Measurements from ENCODE around the gene STON2.
A peak's percentile ranks its signal among the peaks of the same experiment; 100 is the strongest.

The STON2 gene

GRCh38 chr14:81401420-81402122, 1.4 kb upstream of the STON2 start:
- H3K9me3 Mint-ChIP-seq, result no peaks in the 10 kb centered on the region
- no peaks in the 10 kb centered on the region for H3K36me3 Mint-ChIP-seq (ENCODE audit: low read depth)
- H3K27me3 Mint-ChIP-seq (ENCODE audit: low read depth), result peaks cover 12% of the 10 kb centered on the region
- peak overlapping the region; percentile 4 for H3K27ac Mint-ChIP-seq
- peak overlapping the region; percentile 3 for H3K4me3 Mint-ChIP-seq
- H3K4me1 Mint-ChIP-seq (ENCODE audit: low read depth), result peaks cover 11% of the 10 kb centered on the region

DNA sequence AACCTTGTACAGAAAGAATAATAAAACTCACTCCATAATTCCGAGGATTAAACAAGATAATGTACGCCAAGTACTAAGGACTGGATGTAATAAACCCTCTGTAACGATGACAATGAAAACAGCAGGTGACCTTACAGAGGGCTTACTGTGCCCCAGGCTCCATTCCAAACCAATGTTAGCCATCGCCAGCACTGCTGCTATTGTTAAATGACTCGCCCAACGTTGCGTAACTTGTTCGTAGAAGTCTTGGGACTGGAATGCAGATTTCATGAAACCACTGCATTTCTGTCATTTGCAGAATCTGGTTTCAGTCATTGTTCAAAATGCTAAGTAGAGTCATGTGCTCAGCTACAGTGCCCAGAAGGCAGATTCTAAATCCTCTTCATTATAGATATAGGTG, 728 bp upstream of the STON2 start:
- Mint-ChIP-seq H3K4me3 (no peak overlapping the region), H3K27ac (no peak overlapping the region)

DNA sequence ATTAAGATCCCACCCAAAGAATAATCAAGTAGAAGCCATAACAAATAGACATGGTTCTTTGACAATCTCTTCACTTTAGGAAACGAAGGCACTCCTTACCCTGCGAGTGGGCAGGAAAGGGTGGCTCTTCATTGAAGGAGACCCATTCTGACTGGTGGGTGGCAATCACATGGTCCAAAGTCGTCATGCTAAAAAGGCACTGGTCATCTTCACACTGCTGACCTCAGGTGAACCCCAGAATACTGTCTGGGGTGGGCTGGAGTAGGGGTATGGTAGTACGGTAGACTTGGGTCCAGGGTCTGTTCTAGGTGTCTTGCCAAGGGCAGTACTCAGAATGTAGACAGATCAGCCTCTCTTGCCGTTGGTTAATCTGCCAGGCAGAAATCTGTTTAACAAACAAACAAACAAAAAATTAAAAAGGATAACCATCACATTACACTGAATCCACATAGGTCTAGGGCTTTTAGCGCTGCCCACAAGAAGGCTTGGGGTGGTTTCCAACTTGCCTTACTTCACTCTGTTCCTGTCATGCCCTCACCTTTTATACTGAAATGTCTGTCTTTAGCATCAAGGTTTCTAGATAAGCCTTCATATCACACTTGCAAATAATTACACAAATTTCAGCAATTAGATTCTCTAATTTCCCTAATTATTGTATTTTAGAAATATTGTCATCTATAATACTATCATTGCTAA, 1.8 kb downstream of the STON2 start:
- H3K9me3 Mint-ChIP-seq, result no peaks in the 10 kb centered on the region

More for the DNA sequence above, 728 bp upstream of the STON2 start:
- Mint-ChIP-seq H3K27me3 (ENCODE audit: low read depth) (peaks cover 12% of the 10 kb centered on the region), H3K4me1 (ENCODE audit: low read depth) (peaks cover 11% of the 10 kb centered on the region), H3K36me3 (ENCODE audit: low read depth) (no peaks in the 10 kb centered on the region), H3K9me3 (no peaks in the 10 kb centered on the region)

DNA sequence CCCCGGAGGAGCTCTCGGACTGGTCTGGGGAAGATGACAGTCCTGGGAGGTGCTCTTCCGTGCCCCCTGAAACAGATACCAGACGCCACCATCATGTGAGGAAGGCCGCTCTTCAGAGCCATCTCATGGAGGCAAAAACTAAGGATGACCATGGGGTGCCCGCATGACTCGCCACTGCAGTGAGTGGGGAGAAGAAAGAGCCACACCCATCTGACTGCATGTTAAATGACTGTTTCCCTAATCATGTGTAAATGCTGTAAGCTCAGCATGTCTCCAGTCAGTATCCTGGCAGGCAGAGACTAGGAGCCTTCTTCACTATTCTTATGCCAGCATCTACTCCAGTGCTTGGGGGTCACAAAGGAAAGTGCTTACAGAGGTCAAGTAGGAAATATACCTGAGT, 4.0 kb downstream of the STON2 start:
- no peak overlapping the region for H3K4me3 Mint-ChIP-seq
- no peaks in the 10 kb centered on the region for H3K36me3 Mint-ChIP-seq (ENCODE audit: low read depth)
- no peaks in the 10 kb centered on the region for H3K9me3 Mint-ChIP-seq

More for the DNA sequence above, 1.8 kb downstream of the STON2 start:
- no peaks in the 10 kb centered on the region for H3K27me3 Mint-ChIP-seq (ENCODE audit: low read depth)
- no peaks in the 10 kb centered on the region for H3K36me3 Mint-ChIP-seq (ENCODE audit: low read depth)
- no peak overlapping the region for H3K27ac Mint-ChIP-seq
- no peak overlapping the region for H3K4me3 Mint-ChIP-seq
- peaks cover 11% of the 10 kb centered on the region for H3K4me1 Mint-ChIP-seq (ENCODE audit: low read depth)

GRCh38 chr14:81394739-81395138, 5.4 kb downstream of the STON2 start:
- Mint-ChIP-seq H3K4me1 (ENCODE audit: low read depth) (peaks cover under 1% of the 10 kb centered on the region), H3K27ac (no peak overlapping the region), H3K36me3 (ENCODE audit: low read depth) (no peaks in the 10 kb centered on the region), H3K9me3 (no peaks in the 10 kb centered on the region), H3K27me3 (ENCODE audit: low read depth) (no peaks in the 10 kb centered on the region), H3K4me3 (no peak overlapping the region)

More for the DNA sequence above, 4.0 kb downstream of the STON2 start:
- Mint-ChIP-seq H3K27me3 (ENCODE audit: low read depth) (no peaks in the 10 kb centered on the region), H3K4me1 (ENCODE audit: low read depth) (peaks cover 4% of the 10 kb centered on the region), H3K27ac (no peak overlapping the region)

DNA sequence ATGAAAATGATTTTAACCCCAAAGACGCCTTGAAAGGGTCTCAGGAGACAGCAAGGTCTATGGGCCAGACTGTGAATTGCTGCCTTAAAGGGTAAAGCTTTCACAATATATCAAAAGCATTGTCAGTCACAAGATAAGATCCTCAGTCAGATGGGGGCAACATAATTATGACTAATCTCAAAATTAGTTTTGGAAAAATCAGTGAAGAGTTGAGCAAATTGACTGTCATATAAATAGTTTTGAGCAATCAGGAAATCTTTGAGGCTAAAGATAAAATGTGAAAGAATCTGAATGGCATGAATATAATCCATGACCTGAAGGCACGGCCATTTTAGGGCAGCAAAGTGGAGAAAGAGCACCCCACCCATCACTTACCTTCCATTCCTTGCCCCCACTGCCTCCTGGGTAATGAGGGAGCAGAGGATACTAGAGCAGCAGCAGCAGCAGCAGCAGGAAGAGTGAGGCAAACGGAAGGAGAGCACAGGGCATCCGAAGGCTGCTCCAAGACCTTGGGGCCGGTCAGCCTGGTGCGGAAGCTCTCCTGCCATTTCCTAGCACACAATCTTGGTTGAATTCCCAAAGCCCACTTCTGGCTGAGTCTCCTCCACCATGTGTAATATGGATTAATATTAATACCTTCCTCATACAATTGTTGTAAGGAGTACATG, 7.0 kb downstream of the STON2 start:
- H3K9me3 Mint-ChIP-seq, result no peaks in the 10 kb centered on the region
- no peaks in the 10 kb centered on the region for H3K27me3 Mint-ChIP-seq (ENCODE audit: low read depth)
- no peak overlapping the region for H3K27ac Mint-ChIP-seq
- H3K4me3 Mint-ChIP-seq, result no peak overlapping the region
- H3K4me1 Mint-ChIP-seq (ENCODE audit: low read depth), result no peaks in the 10 kb centered on the region
- no peaks in the 10 kb centered on the region for H3K36me3 Mint-ChIP-seq (ENCODE audit: low read depth)

DNA sequence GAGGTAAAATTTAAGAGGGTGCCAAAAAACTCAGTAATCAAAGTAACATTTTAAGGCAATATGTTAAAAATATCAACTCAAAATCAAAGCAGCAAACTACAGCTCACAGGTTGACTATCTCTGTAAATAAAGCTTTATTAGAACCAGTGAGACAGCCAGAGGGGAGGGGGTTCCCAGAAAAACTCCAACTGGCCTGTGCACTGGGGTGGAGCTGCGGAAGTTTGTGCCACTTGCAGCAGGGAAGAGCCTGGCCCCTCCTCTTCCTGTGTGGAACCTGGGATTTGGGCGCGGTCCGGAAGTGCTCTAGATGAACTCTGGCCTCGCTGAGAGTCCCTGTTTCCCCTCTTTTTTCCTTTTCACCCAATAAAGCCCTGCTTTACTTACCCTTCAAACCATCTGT, 8.1 kb downstream of the STON2 start:
- H3K27ac Mint-ChIP-seq, result no peak overlapping the region
- H3K27me3 Mint-ChIP-seq (ENCODE audit: low read depth), result no peaks in the 10 kb centered on the region
- no peak overlapping the region for H3K4me3 Mint-ChIP-seq
- H3K9me3 Mint-ChIP-seq, result no peaks in the 10 kb centered on the region
- no peaks in the 10 kb centered on the region for H3K36me3 Mint-ChIP-seq (ENCODE audit: low read depth)
- H3K4me1 Mint-ChIP-seq (ENCODE audit: low read depth), result no peaks in the 10 kb centered on the region

- Mint-ChIP-seq H3K27ac (no peak overlapping the region), H3K4me1 (ENCODE audit: low read depth) (no peaks in the 10 kb centered on the region), H3K27me3 (ENCODE audit: low read depth) (no peaks in the 10 kb centered on the region), H3K36me3 (ENCODE audit: low read depth) (no peaks in the 10 kb centered on the region), H3K4me3 (no peak overlapping the region), H3K9me3 (no peaks in the 10 kb centered on the region)
These were observed 9.4 kb downstream of the STON2 start for GRCh38 chr14:81390696-81391095.

- H3K4me3 Mint-ChIP-seq, result no peak overlapping the region
- no peaks in the 10 kb centered on the region for H3K36me3 Mint-ChIP-seq (ENCODE audit: low read depth)
- no peaks in the 10 kb centered on the region for H3K9me3 Mint-ChIP-seq
- H3K4me1 Mint-ChIP-seq (ENCODE audit: low read depth), result no peaks in the 10 kb centered on the region
- H3K27ac Mint-ChIP-seq, result no peak overlapping the region
- H3K27me3 Mint-ChIP-seq (ENCODE audit: low read depth), result no peaks in the 10 kb centered on the region
These were observed 11.8 kb downstream of the STON2 start for GRCh38 chr14:81388336-81388735.

DNA sequence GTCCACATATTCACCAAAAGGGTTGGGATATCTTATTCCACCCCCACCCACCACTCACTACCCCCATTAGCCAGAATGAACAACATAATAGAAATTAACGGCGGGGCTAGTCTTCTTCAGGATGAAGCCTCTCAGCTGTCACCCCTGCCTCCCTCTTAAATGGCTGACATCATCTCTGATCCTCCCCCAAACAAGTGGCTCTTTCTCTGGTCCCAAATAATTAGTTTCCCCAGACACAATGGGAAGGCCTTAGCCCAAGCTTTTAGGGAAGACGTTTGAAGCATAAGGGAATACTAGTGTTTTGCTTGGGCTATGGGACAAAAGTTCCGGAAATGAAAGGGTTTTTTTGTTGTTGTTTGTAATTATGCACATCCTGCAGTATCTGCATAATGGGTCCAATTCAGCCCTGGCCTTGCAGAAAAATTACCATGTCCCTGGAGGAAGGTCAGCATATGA, 13.8 kb downstream of the STON2 start:
- Mint-ChIP-seq H3K36me3 (ENCODE audit: low read depth) (no peaks in the 10 kb centered on the region), H3K4me1 (ENCODE audit: low read depth) (no peaks in the 10 kb centered on the region), H3K27me3 (ENCODE audit: low read depth) (no peaks in the 10 kb centered on the region), H3K27ac (no peak overlapping the region), H3K9me3 (no peaks in the 10 kb centered on the region), H3K4me3 (no peak overlapping the region)

DNA sequence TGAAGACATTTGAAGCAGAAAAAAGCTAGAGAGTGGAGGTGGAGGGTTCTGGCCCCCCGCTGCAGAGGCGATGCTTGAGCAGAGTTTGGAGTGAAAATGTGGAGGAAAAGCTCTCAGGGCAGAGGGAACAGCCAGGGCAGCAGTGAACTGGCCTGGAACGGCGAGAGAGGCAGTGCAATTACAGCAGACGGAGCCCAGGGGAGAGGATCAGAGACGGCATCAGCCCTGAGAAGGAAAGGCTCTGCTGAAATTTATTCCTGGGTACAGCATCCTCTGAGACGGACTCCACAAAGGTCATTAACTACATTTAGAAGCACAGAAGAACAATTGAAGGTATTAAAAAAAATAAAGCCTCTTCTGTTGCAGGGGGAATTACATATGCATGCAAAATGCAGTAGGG, 14.2 kb downstream of the STON2 start:
- Mint-ChIP-seq H3K27me3 (ENCODE audit: low read depth) (no peaks in the 10 kb centered on the region), H3K4me3 (no peak overlapping the region), H3K9me3 (no peaks in the 10 kb centered on the region), H3K36me3 (ENCODE audit: low read depth) (no peaks in the 10 kb centered on the region), H3K27ac (no peak overlapping the region), H3K4me1 (ENCODE audit: low read depth) (no peaks in the 10 kb centered on the region)

GRCh38 chr14:81385419-81385818, 14.7 kb downstream of the STON2 start:
- Mint-ChIP-seq H3K36me3 (ENCODE audit: low read depth) (no peaks in the 10 kb centered on the region), H3K9me3 (no peaks in the 10 kb centered on the region), H3K4me1 (ENCODE audit: low read depth) (no peaks in the 10 kb centered on the region), H3K27me3 (ENCODE audit: low read depth) (no peaks in the 10 kb centered on the region), H3K27ac (no peak overlapping the region), H3K4me3 (no peak overlapping the region)

GRCh38 chr14:81384900-81385299, 15.2 kb downstream of the STON2 start:
- Mint-ChIP-seq H3K4me1 (ENCODE audit: low read depth) (no peaks in the 10 kb centered on the region), H3K9me3 (no peaks in the 10 kb centered on the region), H3K27me3 (ENCODE audit: low read depth) (no peaks in the 10 kb centered on the region), H3K27ac (no peak overlapping the region), H3K4me3 (no peak overlapping the region), H3K36me3 (ENCODE audit: low read depth) (no peaks in the 10 kb centered on the region)

DNA sequence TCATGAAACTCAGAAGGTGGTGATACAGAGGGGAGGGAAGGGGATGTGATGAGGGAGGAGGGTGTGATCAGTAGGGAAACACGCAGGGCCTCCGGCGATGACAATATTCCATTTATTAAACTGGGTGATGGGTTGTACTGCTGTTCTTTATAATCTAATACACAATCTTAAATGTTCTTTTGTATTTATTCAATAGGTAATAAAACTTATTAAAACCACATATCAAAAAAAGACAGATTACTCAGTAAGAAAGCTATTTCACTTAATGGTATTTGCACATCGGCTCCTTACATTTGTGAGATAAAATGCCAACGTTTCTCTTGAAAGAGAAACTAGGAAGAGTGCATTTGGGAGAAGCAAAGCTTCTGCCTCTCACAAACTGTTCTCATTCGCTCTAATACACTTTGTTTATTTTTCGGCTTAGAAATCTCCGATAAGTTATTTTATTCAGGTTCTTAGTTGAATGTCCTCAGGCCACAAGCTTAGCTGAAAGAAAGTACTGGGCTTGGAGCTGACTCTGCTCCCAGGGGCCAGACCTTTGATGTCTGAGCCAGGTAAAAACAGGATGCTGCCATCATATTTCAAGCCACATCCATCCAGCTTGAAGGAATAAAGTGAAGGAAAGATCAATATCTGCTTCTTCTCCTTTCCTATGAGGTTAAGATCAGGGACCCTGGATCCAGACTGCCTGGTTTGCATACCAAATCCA, 17.5 kb downstream of the STON2 start:
- Mint-ChIP-seq H3K4me1 (ENCODE audit: low read depth) (no peaks in the 10 kb centered on the region), H3K27ac (no peak overlapping the region), H3K4me3 (no peak overlapping the region), H3K27me3 (ENCODE audit: low read depth) (peaks cover 5% of the 10 kb centered on the region), H3K9me3 (no peaks in the 10 kb centered on the region), H3K36me3 (ENCODE audit: low read depth) (no peaks in the 10 kb centered on the region)
